Tibial nerve (tissue), 4 donors: Measurements from ENCODE around the gene METRN.

Experiments
- EP300 ChIP-seq, 2 donors: sonication (generic); formaldehyde crosslinking; IDR thresholded peaks; one replicate each; pipeline ENCODE4 v1.6.1; 2017; ENCODE audit warnings: antibody characterized with exemption in 2 of 2, mild to moderate bottlenecking in 1 of 2
- POLR2A ChIP-seq, 2 donors: fragments of 450-650 bp; IDR thresholded peaks; one replicate each; pipeline ENCODE4 v1.6.1; 2017; ENCODE audit warnings: antibody characterized with exemption in 2 of 2, mild to moderate bottlenecking in 2 of 2, moderate library complexity in 2 of 2
- TF ChIP-seq, protein P1 (sequence below), 5 experiments: fragments of 200-600 bp in 3 of 5; fragments of 450-650 bp in 2 of 5; sonication (generic) in 3 of 5; IDR thresholded peaks; one replicate each; pipeline ENCODE4 v1.5.1; 2016 to 2019; ENCODE audit warnings: antibody characterized with exemption in 5 of 5, mild to moderate bottlenecking in 3 of 5, moderate library complexity in 2 of 5

DNA sequence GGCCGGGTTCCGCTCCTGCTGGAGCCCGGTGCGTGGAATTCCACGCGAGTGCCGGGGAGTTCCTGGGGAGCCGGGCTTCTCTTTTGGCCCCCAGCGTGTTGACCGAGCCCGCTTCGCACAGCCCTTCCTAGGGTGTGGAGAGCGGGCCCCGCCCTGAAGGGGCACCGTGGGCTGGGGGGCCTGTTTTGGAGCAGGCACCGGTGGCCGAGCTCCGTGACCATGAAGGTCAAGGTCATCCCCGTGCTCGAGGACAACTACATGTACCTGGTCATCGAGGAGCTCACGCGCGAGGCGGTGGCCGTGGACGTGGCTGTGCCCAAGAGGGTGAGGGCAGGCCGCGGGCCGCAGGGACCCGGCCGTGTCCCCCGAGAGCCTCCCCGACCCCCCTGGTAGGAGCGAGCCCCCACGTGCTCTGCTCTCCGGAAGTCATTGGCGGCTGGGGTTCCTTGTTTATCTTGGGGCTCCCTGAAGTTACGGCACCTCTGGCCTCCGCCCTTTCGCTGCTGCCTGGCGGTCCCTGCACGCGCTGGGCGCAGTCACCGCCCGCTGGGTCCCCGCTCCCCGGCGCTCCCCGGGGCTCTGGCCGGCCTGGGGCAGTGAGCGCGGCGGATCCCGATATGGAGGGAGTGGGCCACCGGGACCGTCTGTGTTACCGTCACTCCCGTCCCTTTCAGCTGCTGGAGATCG lies 12.5 kb downstream of the METRN start:
- TF ChIP-seq EP300 (IDR thresholded peaks at IDR 0.05) (no peak), POLR2A (IDR thresholded peaks at IDR 0.05) (no peak)
- TF ChIP-seq, protein P1, sequence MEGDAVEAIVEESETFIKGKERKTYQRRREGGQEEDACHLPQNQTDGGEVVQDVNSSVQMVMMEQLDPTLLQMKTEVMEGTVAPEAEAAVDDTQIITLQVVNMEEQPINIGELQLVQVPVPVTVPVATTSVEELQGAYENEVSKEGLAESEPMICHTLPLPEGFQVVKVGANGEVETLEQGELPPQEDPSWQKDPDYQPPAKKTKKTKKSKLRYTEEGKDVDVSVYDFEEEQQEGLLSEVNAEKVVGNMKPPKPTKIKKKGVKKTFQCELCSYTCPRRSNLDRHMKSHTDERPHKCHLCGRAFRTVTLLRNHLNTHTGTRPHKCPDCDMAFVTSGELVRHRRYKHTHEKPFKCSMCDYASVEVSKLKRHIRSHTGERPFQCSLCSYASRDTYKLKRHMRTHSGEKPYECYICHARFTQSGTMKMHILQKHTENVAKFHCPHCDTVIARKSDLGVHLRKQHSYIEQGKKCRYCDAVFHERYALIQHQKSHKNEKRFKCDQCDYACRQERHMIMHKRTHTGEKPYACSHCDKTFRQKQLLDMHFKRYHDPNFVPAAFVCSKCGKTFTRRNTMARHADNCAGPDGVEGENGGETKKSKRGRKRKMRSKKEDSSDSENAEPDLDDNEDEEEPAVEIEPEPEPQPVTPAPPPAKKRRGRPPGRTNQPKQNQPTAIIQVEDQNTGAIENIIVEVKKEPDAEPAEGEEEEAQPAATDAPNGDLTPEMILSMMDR (IDR thresholded peaks at IDR 0.05) = no peak
